ENCODE measurements around the gene ZFP36L2. TPM values are rescaled to one million over a fixed set of nuclear protein-coding genes. Genes with fewer than 3 reads are reported as not detected.

ZFP36L2 gene
- total and polyA plus RNA-seq, 9 of the 15 experiments (the other 6 are each of a cell fraction or from before 2014, with no cell fraction given): 4.1 to 60.6 (median 20.3) TPM

GRCh38 chr2:43219383-43220228 is 6.8 kb downstream of the ZFP36L2 start (continued):
- TF ChIP-seq ZNF407 (IDR thresholded peaks at IDR 0.05; ENCODE audit: low read depth) (peak; percentile 41; the same call in 1 of the 2 replicates), STAT6 (CRISPR knock-in tag; IDR thresholded peaks at IDR 0.05) (peak; percentile 89; the same call in 1 of the 2 replicates), SLC30A9 (CRISPR knock-in tag; IDR thresholded peaks at IDR 0.05) (no peak), COPS2 (conservative IDR thresholded peaks at IDR 0.05) (no peak), HEY1 (CRISPR knock-in tag; IDR thresholded peaks at IDR 0.05; ENCODE audit: borderline replicate concordance) (no peak), HSF4 (CRISPR knock-in tag; IDR thresholded peaks at IDR 0.05; ENCODE audit: borderline replicate concordance) (no peak), ELF1 (tag; IDR thresholded peaks at IDR 0.05) (peak; percentile 85), MAZ (CRISPR knock-in tag; conservative IDR thresholded peaks at IDR 0.05 in 1 of 2, IDR thresholded peaks at IDR 0.05 in 1 of 2) (peak; percentile 85 to 88), ZFP36 (IDR thresholded peaks at IDR 0.05; ENCODE audit: low read depth, low read length, partially characterized antibody) (no peak), GABPB1 (CRISPR knock-in tag; IDR thresholded peaks at IDR 0.05) (peak; percentile 88), KDM5B (IDR thresholded peaks at IDR 0.05; ENCODE audit: insufficient replicate concordance, low read depth, low read length) (peak; percentile 48), ZNF785 (CRISPR knock-in tag; IDR thresholded peaks at IDR 0.05) (no peak), SMAD1 (IDR thresholded peaks at IDR 0.05; ENCODE audit: low read depth, low read length, partially characterized antibody) (peak; percentile 64), STAT5A (IDR thresholded peaks at IDR 0.05; ENCODE audit: borderline replicate concordance, low read length) (no peak), ZNF77 (CRISPR knock-in tag; IDR thresholded peaks at IDR 0.05) (no peak)

All from K562 (cell line).